Anterior cingulate cortex (tissue), 58 donors: ENCODE results near the gene SLC16A10.
"Not testable (repeated sequence)": the region's sequence is repeated elsewhere in the genome, so short reads cannot be mapped to it uniquely, and the experiment has no call there.

Source experiments
- DNase-seq, 58 donors: peaks; one replicate each; lab custom pipeline; 2025; lab: John Stamatoyannopoulos, UW

The SLC16A10 gene

GRCh38 chr6:111122458-111123286 is 35.4 kb downstream of the SLC16A10 start:
- no peak for DNase-seq

GRCh38 chr6:111124406-111124805 is 37.1 kb downstream of the SLC16A10 start:
- no peak for DNase-seq

GRCh38 chr6:111129013-111129412 is 41.7 kb downstream of the SLC16A10 start:
- DNase-seq = peak in 10 of 58 donors; percentile 1 to 29 (median 6)

- DNase-seq = not testable (repeated sequence)
These were observed 43.7 kb downstream of the SLC16A10 start for GRCh38 chr6:111131018-111131417.

- DNase-seq = not testable (repeated sequence)
These were observed 45.4 kb downstream of the SLC16A10 start for GRCh38 chr6:111132669-111133068.

GRCh38 chr6:111134236-111134869 is 47.0 kb downstream of the SLC16A10 start:
- not testable (repeated sequence) for DNase-seq

GRCh38 chr6:111137489-111138093 is 50.3 kb downstream of the SLC16A10 start:
- DNase-seq = not testable (repeated sequence)

- DNase-seq = no peak
These were observed 60.1 kb downstream of the SLC16A10 start for GRCh38 chr6:111147440-111147839.

- no peak for DNase-seq
These were observed 60.8 kb downstream of the SLC16A10 start for GRCh38 chr6:111148110-111148509.

GRCh38 chr6:111150577-111150976 is 63.3 kb downstream of the SLC16A10 start:
- DNase-seq = no peak

GRCh38 chr6:111154981-111155380 is 67.7 kb downstream of the SLC16A10 start:
- DNase-seq = no peak

- DNase-seq = no peak
These were observed 70.1 kb downstream of the SLC16A10 start for GRCh38 chr6:111157412-111157811.

- DNase-seq = no peak
These were observed 72.3 kb downstream of the SLC16A10 start for GRCh38 chr6:111159633-111160032.

- DNase-seq = no peak
These were observed 74.3 kb downstream of the SLC16A10 start for GRCh38 chr6:111161650-111162049.

GRCh38 chr6:111162504-111162903 is 75.2 kb downstream of the SLC16A10 start:
- no peak for DNase-seq

- no peak for DNase-seq
These were observed 84.5 kb downstream of the SLC16A10 start for GRCh38 chr6:111171577-111172400.

GRCh38 chr6:111172563-111172962 is 85.3 kb downstream of the SLC16A10 start:
- DNase-seq = no peak

- DNase-seq = no peak
These were observed 86.0 kb downstream of the SLC16A10 start for GRCh38 chr6:111173341-111173740.

GRCh38 chr6:111173946-111174345 is 86.6 kb downstream of the SLC16A10 start:
- DNase-seq = no peak

GRCh38 chr6:111175109-111175508 is 87.8 kb downstream of the SLC16A10 start:
- no peak for DNase-seq
